Nephron progenitor cell (in vitro differentiated cells): Measurements from ENCODE around the gene MTM1.

Experiments
- DNase-seq: peaks from one replicate; pipeline ENCODE4 v3.0.0; 2021
- H3K27ac Mint-ChIP-seq: 2 replicates; pipeline ENCODE4 v1.8.0; 2021; ENCODE audit warnings: mild to moderate bottlenecking, moderate library complexity, mixed read lengths
- H3K27me3 Mint-ChIP-seq: 2 replicates; pipeline ENCODE4 v1.8.0; 2021; ENCODE audit warnings: mild to moderate bottlenecking, low read depth, mixed read lengths; ENCODE audit not compliant: poor library complexity
- H3K36me3 Mint-ChIP-seq: 2 replicates; pipeline ENCODE4 v1.8.0; 2021; ENCODE audit warnings: low read depth, mixed read lengths
- H3K4me1 Mint-ChIP-seq: 2 replicates; pipeline ENCODE4 v1.8.0; 2021; ENCODE audit warnings: mixed read lengths
- H3K4me3 Mint-ChIP-seq: 2 replicates; pipeline ENCODE4 v1.8.0; 2021; ENCODE audit warnings: mild to moderate bottlenecking, moderate library complexity, mixed read lengths
- H3K9me3 Mint-ChIP-seq: 2 replicates; pipeline ENCODE4 v1.8.0; 2021; ENCODE audit warnings: mild to moderate bottlenecking, moderate library complexity, mixed read lengths
- TF ChIP-seq, protein P1 (sequence below): fragments of 200-600 bp; sonication (generic); IDR thresholded peaks from 2 replicates; pipeline ENCODE4 v1.5.0; 2021; ENCODE audit warnings: antibody characterized with exemption

The MTM1 gene

GRCh38 chrX:150715184-150715583 lies 146.8 kb downstream of the MTM1 start:
- no peaks in the 10 kb centered on the region for H3K36me3 Mint-ChIP-seq
- no peaks in the 10 kb centered on the region for H3K27me3 Mint-ChIP-seq
- H3K9me3 Mint-ChIP-seq: peaks cover 5% of the 10 kb centered on the region
- no peak overlapping the region for H3K27ac Mint-ChIP-seq
- no peak for DNase-seq
- no peaks in the 10 kb centered on the region for H3K4me1 Mint-ChIP-seq
- TF ChIP-seq, protein P1, sequence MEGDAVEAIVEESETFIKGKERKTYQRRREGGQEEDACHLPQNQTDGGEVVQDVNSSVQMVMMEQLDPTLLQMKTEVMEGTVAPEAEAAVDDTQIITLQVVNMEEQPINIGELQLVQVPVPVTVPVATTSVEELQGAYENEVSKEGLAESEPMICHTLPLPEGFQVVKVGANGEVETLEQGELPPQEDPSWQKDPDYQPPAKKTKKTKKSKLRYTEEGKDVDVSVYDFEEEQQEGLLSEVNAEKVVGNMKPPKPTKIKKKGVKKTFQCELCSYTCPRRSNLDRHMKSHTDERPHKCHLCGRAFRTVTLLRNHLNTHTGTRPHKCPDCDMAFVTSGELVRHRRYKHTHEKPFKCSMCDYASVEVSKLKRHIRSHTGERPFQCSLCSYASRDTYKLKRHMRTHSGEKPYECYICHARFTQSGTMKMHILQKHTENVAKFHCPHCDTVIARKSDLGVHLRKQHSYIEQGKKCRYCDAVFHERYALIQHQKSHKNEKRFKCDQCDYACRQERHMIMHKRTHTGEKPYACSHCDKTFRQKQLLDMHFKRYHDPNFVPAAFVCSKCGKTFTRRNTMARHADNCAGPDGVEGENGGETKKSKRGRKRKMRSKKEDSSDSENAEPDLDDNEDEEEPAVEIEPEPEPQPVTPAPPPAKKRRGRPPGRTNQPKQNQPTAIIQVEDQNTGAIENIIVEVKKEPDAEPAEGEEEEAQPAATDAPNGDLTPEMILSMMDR: no peak
- no peak overlapping the region for H3K4me3 Mint-ChIP-seq

DNA sequence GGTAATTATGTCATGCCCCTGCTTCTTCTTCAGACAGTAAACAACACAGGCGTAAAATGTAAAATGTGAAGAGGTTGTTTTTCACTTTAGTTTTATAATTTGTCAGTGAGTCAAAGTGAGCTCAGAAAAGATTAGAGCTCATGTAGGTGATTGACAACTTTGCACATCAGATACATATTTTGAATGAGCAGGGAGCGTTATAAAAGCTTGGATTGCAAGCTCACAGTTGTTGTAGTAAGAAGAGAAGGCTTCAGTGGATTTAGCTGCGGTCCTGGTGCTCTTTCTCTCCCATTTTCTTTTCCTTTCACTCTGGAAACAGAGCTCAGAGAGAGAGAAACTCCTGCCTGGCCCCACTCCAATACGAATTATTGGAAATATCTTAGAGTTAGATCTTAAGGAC lies 151.2 kb downstream of the MTM1 start:
- no peak for DNase-seq
- Mint-ChIP-seq H3K4me1 (no peaks in the 10 kb centered on the region), H3K4me3 (no peak overlapping the region), H3K27me3 (no peaks in the 10 kb centered on the region), H3K9me3 (peaks cover 29% of the 10 kb centered on the region), H3K36me3 (peaks cover 26% of the 10 kb centered on the region), H3K27ac (no peak overlapping the region)
- TF ChIP-seq, protein P1: no peak
